Measurements from ENCODE around the gene ARHGAP6.

- TF ChIP-seq EZH2 (IDR thresholded peaks at IDR 0.05; ENCODE audit: borderline replicate concordance, low read depth, low read length, severe bottlenecking) (no peak), POLR2A (IDR thresholded peaks at IDR 0.05; ENCODE audit: low read depth, low read length) (no peak)
- TF ChIP-seq, protein P1, sequence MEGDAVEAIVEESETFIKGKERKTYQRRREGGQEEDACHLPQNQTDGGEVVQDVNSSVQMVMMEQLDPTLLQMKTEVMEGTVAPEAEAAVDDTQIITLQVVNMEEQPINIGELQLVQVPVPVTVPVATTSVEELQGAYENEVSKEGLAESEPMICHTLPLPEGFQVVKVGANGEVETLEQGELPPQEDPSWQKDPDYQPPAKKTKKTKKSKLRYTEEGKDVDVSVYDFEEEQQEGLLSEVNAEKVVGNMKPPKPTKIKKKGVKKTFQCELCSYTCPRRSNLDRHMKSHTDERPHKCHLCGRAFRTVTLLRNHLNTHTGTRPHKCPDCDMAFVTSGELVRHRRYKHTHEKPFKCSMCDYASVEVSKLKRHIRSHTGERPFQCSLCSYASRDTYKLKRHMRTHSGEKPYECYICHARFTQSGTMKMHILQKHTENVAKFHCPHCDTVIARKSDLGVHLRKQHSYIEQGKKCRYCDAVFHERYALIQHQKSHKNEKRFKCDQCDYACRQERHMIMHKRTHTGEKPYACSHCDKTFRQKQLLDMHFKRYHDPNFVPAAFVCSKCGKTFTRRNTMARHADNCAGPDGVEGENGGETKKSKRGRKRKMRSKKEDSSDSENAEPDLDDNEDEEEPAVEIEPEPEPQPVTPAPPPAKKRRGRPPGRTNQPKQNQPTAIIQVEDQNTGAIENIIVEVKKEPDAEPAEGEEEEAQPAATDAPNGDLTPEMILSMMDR (IDR thresholded peaks at IDR 0.05; ENCODE audit: extremely low read depth in 1 of 2, insufficient read depth in 1 of 2, low read depth in 1 of 2, low read length in 2 of 2) = no peak
These were observed 236.1 kb downstream of the ARHGAP6 start for GRCh38 chrX:11429538-11430085.
